Endothelial cell of umbilical vein (primary cell): ENCODE data around the gene USP34. TPM values are rescaled to one million over a fixed set of nuclear protein-coding genes. Genes with fewer than 3 reads are reported as not detected.

ENCODE experiments used
- BruUV-seq: library from RNA; stranded (reverse); fragments of 400-500 nt; replicated peaks from 2 replicates; lab custom pipeline; 2021; lab: Mats Ljungman, UMichigan
- CTCF ChIA-PET: fragments of 300-600, 350-600 bp; sonication (Branson Sonifier 250); formaldehyde crosslinking; loops from one replicate; lab custom pipeline; 2021; ENCODE audit warnings: antibody characterized with exemption, inconsistent platforms; lab: Charles Lee
- POLR2A ChIA-PET: fragments of 300-600, 350-600 bp; sonication (Branson Sonifier 250); formaldehyde crosslinking; loops from one replicate; lab custom pipeline; 2021; ENCODE audit warnings: antibody characterized with exemption, inconsistent platforms; lab: Charles Lee
- DNase-seq: peaks from one replicate; pipeline ENCODE4 v3.0.0-alpha.2; 2011; ENCODE audit warnings: low read depth, low spot score
- FAIRE-seq: peaks from 2 replicates; lab custom pipeline; 2011; peaks lifted over from hg19 to GRCh38; lab: Jason Lieb, UNC
- H2AFZ ChIP-seq: 2 replicates; pipeline ENCODE4 v1.6.0; 2012; ENCODE audit warnings: low read depth, low read length, control low read depth, inconsistent platforms
- H3K27ac ChIP-seq: 2 replicates; pipeline ENCODE4 v1.5.1; 2011; ENCODE audit warnings: low read depth, mild to moderate bottlenecking, control low read depth, low read length, moderate library complexity; ENCODE audit not compliant: insufficient read depth
- H3K27me3 ChIP-seq, 2 experiments: 2 replicates each; pipeline versions ENCODE4 v1.6.0 to v1.6.1; 2011; ENCODE audit warnings: low read length in 2 of 2, mixed read lengths in 1 of 2; ENCODE audit not compliant: control insufficient read depth in 2 of 2, insufficient read depth in 2 of 2
- H3K36me3 ChIP-seq, 2 experiments: 2 replicates in 1 of 2; 3 replicates in 1 of 2; pipeline ENCODE4 v1.5.1; 2011; ENCODE audit warnings: low read length in 2 of 2, mild to moderate bottlenecking in 1 of 2, moderate library complexity in 1 of 2; ENCODE audit not compliant: control insufficient read depth in 2 of 2, insufficient read depth in 2 of 2; ENCODE audit errors: extremely low read depth in 1 of 2
- H3K4me1 ChIP-seq: 3 replicates; pipeline ENCODE4 v1.5.1; 2011; ENCODE audit warnings: mild to moderate bottlenecking, low read length; ENCODE audit not compliant: control insufficient read depth, insufficient read depth; ENCODE audit errors: extremely low read depth
- H3K4me2 ChIP-seq: 2 replicates; pipeline ENCODE4 v1.6.1; 2011; ENCODE audit warnings: low read length, control low read depth, mixed read lengths; ENCODE audit not compliant: insufficient read depth
- H3K4me3 ChIP-seq, 3 experiments: fragments of 200-600 bp in 1 of 3; sonication (generic), shearing (Covaris generic) in 1 of 3; replicated peaks in 1 of 3; 2 replicates each; pipeline ENCODE4 v1.5.1; 2011 to 2016; ENCODE audit warnings: control low read depth in 3 of 3, low read length in 3 of 3, mild to moderate bottlenecking in 2 of 3, inconsistent platforms in 1 of 3, low read depth in 1 of 3, moderate library complexity in 1 of 3; ENCODE audit not compliant: insufficient read depth in 1 of 3
- H3K79me2 ChIP-seq: 2 replicates; pipeline ENCODE4 v1.6.0; 2012; ENCODE audit warnings: low read length, inconsistent platforms; ENCODE audit not compliant: control insufficient read depth, insufficient read depth
- H3K9ac ChIP-seq: replicated peaks from 2 replicates; pipeline ENCODE3; 2011; ENCODE audit warnings: low read length, control low read depth; ENCODE audit not compliant: insufficient read depth; ENCODE audit errors: extremely low read depth
- H3K9me1 ChIP-seq: replicated peaks from 3 replicates; pipeline ENCODE4 v1.6.0; 2011; ENCODE audit warnings: mild to moderate bottlenecking, low read length; ENCODE audit not compliant: control insufficient read depth, insufficient read depth; ENCODE audit errors: extremely low read depth
- H3K9me3 ChIP-seq: replicated peaks from 2 replicates; pipeline ENCODE4 v1.5.1; 2012; ENCODE audit warnings: low read length, inconsistent platforms; ENCODE audit not compliant: control insufficient read depth, insufficient read depth
- H4K20me1 ChIP-seq: replicated peaks from 2 replicates; pipeline ENCODE3; 2011; ENCODE audit warnings: mild to moderate bottlenecking, low read length; ENCODE audit not compliant: control insufficient read depth, insufficient read depth; ENCODE audit errors: extremely low read depth
- CTCF ChIP-seq, 2 donors: IDR thresholded peaks; 1 replicate in 1 of 2; 2 replicates in 1 of 2; pipeline ENCODE4 v1.5.1; 2011; ENCODE audit warnings: low read length in 2 of 2, mild to moderate bottlenecking in 2 of 2, moderate library complexity in 2 of 2, control low read depth in 1 of 2, inconsistent platforms in 1 of 2, low read depth in 1 of 2; ENCODE audit not compliant: insufficient read depth in 1 of 2; ENCODE audit errors: extremely low read depth in 1 of 2
- EZH2 ChIP-seq: IDR thresholded peaks from 2 replicates; pipeline ENCODE4 v1.6.1; 2012; ENCODE audit warnings: borderline replicate concordance, low read depth, mild to moderate bottlenecking, moderate library complexity, low read length, inconsistent platforms; ENCODE audit not compliant: severe bottlenecking
- FOS ChIP-seq: IDR thresholded peaks from 2 replicates; pipeline ENCODE4 v1.6.1; 2011; ENCODE audit warnings: mild to moderate bottlenecking, low read length, moderate library complexity, borderline replicate concordance; ENCODE audit not compliant: insufficient read depth
- GATA2 ChIP-seq: IDR thresholded peaks from 2 replicates; pipeline ENCODE4 v1.7.0; 2011; ENCODE audit warnings: low read depth, mild to moderate bottlenecking, moderate library complexity, mixed read lengths, low read length; ENCODE audit not compliant: insufficient read length, insufficient read depth
- JUN ChIP-seq: IDR thresholded peaks from 2 replicates; pipeline ENCODE4 v1.6.1; 2011; ENCODE audit warnings: borderline replicate concordance, low read depth; ENCODE audit not compliant: insufficient read length, insufficient read depth
- MAX ChIP-seq: IDR thresholded peaks from 2 replicates; pipeline ENCODE4 v1.6.1; 2011; ENCODE audit not compliant: insufficient read depth, insufficient read length
- MYC ChIP-seq: IDR thresholded peaks from one replicate; pipeline ENCODE4 v1.6.1; 2011; ENCODE audit warnings: mild to moderate bottlenecking, low read depth, low read length
- POLR2A ChIP-seq: IDR thresholded peaks from 2 replicates; pipeline ENCODE4 v1.6.1; 2012; ENCODE audit warnings: low read depth, mild to moderate bottlenecking, control low read depth, low read length
- POLR2AphosphoS5 ChIP-seq: IDR thresholded peaks from 2 replicates; pipeline ENCODE4 v1.6.1; 2012; ENCODE audit warnings: low read depth, mild to moderate bottlenecking, control low read depth, low read length, moderate library complexity; ENCODE audit not compliant: insufficient read depth
- dilution Hi-C: fragments of 300-500 bp; cut with MboI; formaldehyde crosslinking; loops from one replicate; pipeline ENCODE4 v1.15.0; 2019; ENCODE audit warnings: low sequenced_read_pairs; ENCODE audit not compliant: extremely low pct_ligation_motif_present
- intact Hi-C: fragments of 100-400 bp; cut with micrococcal nuclease; formaldehyde crosslinking; loops from one replicate; pipeline ENCODE4 v1.10.0; 2022
- polyA plus RNA-seq, 4 experiments: library from polyadenylated mRNA; depleted of rRNA in 3 of 4; stranded (reverse) in 3 of 4; unstranded in 1 of 4; fragments of >200 nt; gene quantifications; 2 replicates each; pipeline versions ENCODE4 v1.2.1 to v1.2.3, GENCODE V29; 2011 to 2012; ENCODE audit warnings: missing spikeins in 1 of 4
- total RNA-seq: library from RNA; stranded (reverse); gene quantifications from 2 replicates; pipeline ENCODE4 v1.2.3, GENCODE V29; 2021

USP34 gene
- total and polyA plus RNA-seq, 2 donors (not counting 3 experiments of a cell fraction or from before 2014, with no cell fraction given): 46.3 to 96.9 TPM

- TF ChIP-seq EZH2 (no peak), MAX (no peak), GATA2 (no peak), CTCF (IDR thresholded peaks at IDR 0.05; ENCODE audit: extremely low read depth in 1 of 2, insufficient read depth in 1 of 2, low read depth in 1 of 2, low read length in 2 of 2) (no peak), POLR2AphosphoS5 (no peak), MYC (no peak), POLR2A (no peak), FOS (no peak), JUN (no peak)
- H3K4me3 ChIP-seq: no peak overlapping the region
- peaks cover 6% of the 10 kb centered on the region for H4K20me1 ChIP-seq
- intact Hi-C loops: no loop called here
- H3K27ac ChIP-seq: no peak overlapping the region
- H3K9me1 ChIP-seq: no peaks in the 10 kb centered on the region
- H3K9me3 ChIP-seq: no peaks in the 10 kb centered on the region
- peaks cover 0 to 4% of the 10 kb centered on the region in 2 experiments for H3K36me3 ChIP-seq
- H3K27me3 ChIP-seq: no peaks in the 10 kb centered on the region
- POLR2A ChIA-PET: no interaction called here
- H3K9ac ChIP-seq: no peak overlapping the region
- dilution Hi-C loops: no loop called here
- H2AFZ ChIP-seq: no peak overlapping the region
- DNase-seq (no peak), FAIRE-seq (no peak)
- CTCF ChIA-PET: interaction anchor here (0.9 to 1.7 kb wide), 2 partner anchors 16 to 61 kb away, joined by 3 to 4 read pairs; no protein-coding TSS in a partner anchor
- no peak overlapping the region for H3K4me2 ChIP-seq
- no TSS peak for BruUV-seq
- H3K4me1 ChIP-seq: peaks cover 25% of the 10 kb centered on the region
- peaks cover 82% of the 10 kb centered on the region for H3K79me2 ChIP-seq
Observed at GRCh38 chr2:61420991-61421544, 49.8 kb downstream of the USP34 start.
